ENCODE measurements around the gene GLCCI1. TPM values are rescaled to one million over a fixed set of nuclear protein-coding genes. Genes with fewer than 3 reads are reported as not detected.

The GLCCI1 gene
- total and polyA plus RNA-seq, 12 donors, result 0.75 to 13.0 (median 6.6) TPM

DNA sequence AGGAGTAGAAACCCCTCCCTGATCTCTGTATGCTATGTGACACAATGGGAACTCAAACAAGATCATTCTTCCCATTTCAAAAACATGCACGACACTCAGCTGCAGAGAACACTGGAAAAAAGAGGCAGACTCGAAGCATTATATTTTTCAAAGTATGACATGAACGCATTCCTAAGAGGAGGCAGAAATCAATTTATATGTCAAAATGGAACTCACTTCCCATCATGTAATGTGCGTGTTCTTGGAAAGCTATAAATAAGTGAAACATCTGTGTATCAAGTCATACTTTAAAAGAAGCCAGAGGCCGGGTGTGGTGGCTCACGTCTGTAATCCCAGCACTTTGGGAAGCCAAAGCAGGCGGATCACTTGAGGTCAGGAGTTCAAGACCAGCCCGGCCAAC is 150.7 kb downstream of the GLCCI1 start:
- Histone ChIP-seq H3K27ac (no peak overlapping the region), H3K36me3 (peaks cover 0 to 64% (median 7%) of the 10 kb centered on the region in 9 donors), H3K27me3 (no peaks in the 10 kb centered on the region), H3K4me1 (peaks cover 0 to 4% (median 0%) of the 10 kb centered on the region in 9 donors), H3K9me3 (no peaks in the 10 kb centered on the region), H3K4me3 (no peak overlapping the region)
- no peak for TF ChIP-seq CTCF (IDR thresholded peaks at IDR 0.05)
- DNase-seq, result no peak
- intact Hi-C loops (cut with DNase I), result no loop called here
- ATAC-seq, result no peak
- 87 to 89% methylated on average over 8 of the region's 8 CpGs for WGBS, 2 donors

DNA sequence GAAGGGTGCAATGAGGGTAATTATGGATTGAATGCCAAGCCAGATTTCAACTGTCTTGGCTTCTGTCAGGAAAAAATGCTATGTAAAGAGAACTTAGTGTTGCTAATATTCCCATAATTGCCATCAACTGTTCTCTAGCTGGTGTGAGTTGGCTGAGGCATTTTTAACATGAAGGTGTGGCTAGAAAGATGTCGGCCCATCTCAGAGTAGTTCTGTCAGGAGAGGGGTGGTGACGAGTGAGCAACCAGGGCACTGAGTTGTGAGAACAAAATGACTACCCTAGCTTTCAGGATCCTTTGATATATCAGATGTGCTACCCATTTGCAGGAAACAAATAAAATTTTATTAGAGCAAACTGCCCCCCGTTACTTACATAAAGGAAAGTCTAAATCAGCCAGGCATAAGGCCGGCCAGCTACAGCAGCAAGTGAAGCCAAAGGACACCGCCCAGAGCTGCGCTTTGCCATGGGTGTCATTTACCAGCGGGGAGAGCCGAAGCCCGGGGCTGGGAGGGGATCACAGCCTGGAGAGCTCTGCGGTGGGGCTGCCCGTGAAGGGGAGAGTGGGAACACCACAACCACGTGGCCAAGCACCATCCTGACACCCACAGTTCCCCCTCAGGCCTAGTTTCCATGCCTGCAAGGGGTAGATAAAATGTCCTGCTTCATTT is 151.9 kb downstream of the GLCCI1 start:
- H3K4me3 ChIP-seq, result no peak overlapping the region
- no peak for TF ChIP-seq CTCF (IDR thresholded peaks at IDR 0.05)
- no peaks in the 10 kb centered on the region for H3K27me3 ChIP-seq
- H3K36me3 ChIP-seq, result peaks cover 0 to 76% (median 7%) of the 10 kb centered on the region in 9 donors
- ATAC-seq (peak in 1 of 8 donors; percentile 46), DNase-seq (no peak)
- H3K4me1 ChIP-seq, result peaks cover 0 to 8% (median 0%) of the 10 kb centered on the region in 9 donors
- H3K27ac ChIP-seq, result peak overlapping the region in 1 of 10 donors; percentile 20
- 83 to 87% methylated on average over 12 of the region's 12 CpGs for WGBS, 2 donors
- intact Hi-C loops (cut with DNase I), result no loop called here
- no peaks in the 10 kb centered on the region for H3K9me3 ChIP-seq

DNA sequence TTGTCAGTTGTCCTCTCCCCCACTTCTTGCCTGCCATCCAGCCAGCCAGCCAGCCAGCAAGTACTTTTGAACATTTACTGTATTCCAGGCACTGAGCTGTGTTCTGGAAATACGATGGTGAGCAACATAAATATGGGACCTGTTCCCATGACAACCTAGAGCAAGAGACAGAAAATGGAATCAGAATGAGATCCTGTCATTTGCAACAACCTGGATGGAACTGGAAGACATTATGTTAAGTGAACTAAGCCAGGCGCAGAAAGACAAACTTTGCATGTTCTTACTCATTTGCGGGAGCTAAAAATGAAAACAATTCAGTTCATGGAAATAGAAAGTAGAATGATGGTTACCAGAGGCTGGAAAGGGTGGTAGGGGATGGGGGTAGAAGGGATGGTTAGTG is 152.6 kb downstream of the GLCCI1 start:
- Histone ChIP-seq H3K27me3 (no peaks in the 10 kb centered on the region), H3K4me3 (no peak overlapping the region), H3K9me3 (no peaks in the 10 kb centered on the region), H3K4me1 (peaks cover 0 to 15% (median 0%) of the 10 kb centered on the region in 9 donors), H3K36me3 (peaks cover 0 to 83% (median 7%) of the 10 kb centered on the region in 9 donors), H3K27ac (peak overlapping the region in 1 of 10 donors; percentile 20)
- no peak for TF ChIP-seq CTCF (IDR thresholded peaks at IDR 0.05)
- 76 to 91% methylated on average over 3 of the region's 3 CpGs for WGBS, 2 donors
- intact Hi-C loops (cut with DNase I), result no loop called here
- DNase-seq (no peak), ATAC-seq (no peak)

- WGBS, 2 donors, result 74 to 77% methylated on average over 8 of the region's 8 CpGs
- no peak for DNase-seq
Measured at GRCh38 chr7:8125680-8126444, 157.3 kb downstream of the GLCCI1 start.

More at GRCh38 chr7:8125680-8126444, 157.3 kb downstream of the GLCCI1 start:
- Histone ChIP-seq H3K4me3 (no peak overlapping the region), H3K36me3 (peaks cover 0 to 70% (median 0%) of the 10 kb centered on the region in 9 donors), H3K27me3 (no peaks in the 10 kb centered on the region), H3K4me1 (peaks cover 0 to 23% (median 0%) of the 10 kb centered on the region in 9 donors), H3K9me3 (no peaks in the 10 kb centered on the region), H3K27ac (peak overlapping the region in 1 of 10 donors; percentile 61)
- no peak for TF ChIP-seq CTCF (IDR thresholded peaks at IDR 0.05)
- intact Hi-C loops (cut with DNase I), result no loop called here
- peak in 3 of 8 donors; percentile 39 to 58 (median 44) for ATAC-seq

All from heart right ventricle (tissue), 16 donors.